Hepatocyte (in vitro differentiated cells): ENCODE data around the gene BOLA2. TPM values are rescaled to one million over a fixed set of nuclear protein-coding genes. Genes with fewer than 3 reads are reported as not detected.

Experiments
- polyA plus RNA-seq: library from polyadenylated mRNA; unstranded; fragments of >200 nt; fragmentation: Nextera tagmentation; extraction: Ambion mirVana; gene quantifications from 2 replicates; pipeline ENCODE4 v1.2.1, GENCODE V29; 2016
- small RNA-seq: library from RNA; depleted of rRNA; stranded (forward); fragments of <200 nt; gene quantifications from one replicate; pipeline ENCODE3, GENCODE V24; 2014
- total RNA-seq: library from RNA; depleted of rRNA; stranded (reverse); fragments of >200 nt; gene quantifications from 2 replicates; pipeline ENCODE4 v1.2.3, GENCODE V29; 2014

BOLA2 gene
- total and polyA plus RNA-seq, 2 experiments from 2014 or later = 12.9 to 14.0 TPM

Small RNA genes within 50 kb of the gene (small RNA-seq; reads per million reads assigned to genes)
- not detected for gene AC133555.2

Other genes starting within 250 kb of the BOLA2 start
- gene NPIPB11, start 47.6 kb downstream of the BOLA2 start, total RNA-seq = 0.96 and 1.9 TPM in 2 replicates
- gene NPIPB11, start 47.6 kb downstream of the BOLA2 start, polyA plus RNA-seq = 1.3 and 1.5 TPM in 2 replicates
- gene SLX1B, start 182 bp upstream of the BOLA2 start, total RNA-seq = 27.9 and 32.7 TPM in 2 replicates
- 0.91 and 14.2 TPM in 2 replicates for gene SLX1B, start 182 bp upstream of the BOLA2 start, polyA plus RNA-seq
- gene SULT1A4, start 5.6 kb upstream of the BOLA2 start, total RNA-seq = 33.3 and 40.0 TPM in 2 replicates
- 26.1 and 43.0 TPM in 2 replicates for gene SULT1A4, start 5.6 kb upstream of the BOLA2 start, polyA plus RNA-seq
- 11.5 and 14.3 TPM in 2 replicates for gene NPIPB12, start 52.1 kb upstream of the BOLA2 start, total RNA-seq
- gene NPIPB12, start 52.1 kb upstream of the BOLA2 start, polyA plus RNA-seq = 39.0 and 48.2 TPM in 2 replicates
- 0.03 and 0.08 TPM in 2 replicates for gene SPN, start 208.9 kb upstream of the BOLA2 start, total RNA-seq
- gene SPN, start 208.9 kb upstream of the BOLA2 start, polyA plus RNA-seq = 0.05 and 0.57 TPM in 2 replicates
- gene QPRT, start 224.8 kb upstream of the BOLA2 start, total RNA-seq = 217 and 222 TPM in 2 replicates
- 340 and 371 TPM in 2 replicates for gene QPRT, start 224.8 kb upstream of the BOLA2 start, polyA plus RNA-seq